ENCODE data around the gene SPHKAP.

DNA sequence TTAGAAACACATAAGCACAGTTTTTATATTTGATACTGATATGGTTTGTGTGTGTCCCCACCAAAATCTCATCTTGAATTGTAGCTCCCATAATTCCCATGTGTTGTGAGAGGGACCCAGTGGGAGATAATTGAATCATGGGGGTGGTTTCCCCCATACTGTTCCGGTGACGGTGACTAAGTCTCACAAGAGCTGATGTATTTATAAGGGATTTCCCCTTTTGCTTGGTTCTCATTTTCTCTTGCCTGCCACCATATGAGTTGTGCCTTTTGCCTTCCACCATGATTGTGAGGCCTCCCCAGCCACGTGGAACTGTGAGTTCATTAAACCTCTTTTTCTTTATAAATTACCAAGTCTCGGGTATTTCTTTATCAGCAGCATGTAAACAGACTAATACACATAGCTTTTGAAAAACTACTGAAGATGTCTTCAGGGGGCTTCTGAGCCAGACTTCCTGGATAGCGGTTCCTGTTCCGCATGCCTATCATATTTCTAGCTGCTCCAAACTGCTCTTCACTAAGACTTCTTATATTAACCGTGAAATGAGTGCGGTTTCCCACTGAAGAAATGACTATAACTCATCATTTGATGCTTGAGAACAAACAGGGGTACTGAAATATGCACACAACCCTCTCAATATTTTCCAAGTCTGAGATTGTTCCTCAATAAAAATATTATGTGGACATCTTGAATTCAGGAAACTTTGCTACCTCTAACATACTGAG is 75.8 kb downstream of the SPHKAP start:
- TF ChIP-seq, protein P1, sequence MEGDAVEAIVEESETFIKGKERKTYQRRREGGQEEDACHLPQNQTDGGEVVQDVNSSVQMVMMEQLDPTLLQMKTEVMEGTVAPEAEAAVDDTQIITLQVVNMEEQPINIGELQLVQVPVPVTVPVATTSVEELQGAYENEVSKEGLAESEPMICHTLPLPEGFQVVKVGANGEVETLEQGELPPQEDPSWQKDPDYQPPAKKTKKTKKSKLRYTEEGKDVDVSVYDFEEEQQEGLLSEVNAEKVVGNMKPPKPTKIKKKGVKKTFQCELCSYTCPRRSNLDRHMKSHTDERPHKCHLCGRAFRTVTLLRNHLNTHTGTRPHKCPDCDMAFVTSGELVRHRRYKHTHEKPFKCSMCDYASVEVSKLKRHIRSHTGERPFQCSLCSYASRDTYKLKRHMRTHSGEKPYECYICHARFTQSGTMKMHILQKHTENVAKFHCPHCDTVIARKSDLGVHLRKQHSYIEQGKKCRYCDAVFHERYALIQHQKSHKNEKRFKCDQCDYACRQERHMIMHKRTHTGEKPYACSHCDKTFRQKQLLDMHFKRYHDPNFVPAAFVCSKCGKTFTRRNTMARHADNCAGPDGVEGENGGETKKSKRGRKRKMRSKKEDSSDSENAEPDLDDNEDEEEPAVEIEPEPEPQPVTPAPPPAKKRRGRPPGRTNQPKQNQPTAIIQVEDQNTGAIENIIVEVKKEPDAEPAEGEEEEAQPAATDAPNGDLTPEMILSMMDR (optimal IDR thresholded peaks at IDR 0.05 in 1 of 3, IDR thresholded peaks at IDR 0.05 in 1 of 3, conservative IDR thresholded peaks at IDR 0.05 in 1 of 3; ENCODE audit: extremely low read depth in 1 of 3, insufficient read depth in 2 of 3, low read length in 3 of 3): no peak
- TF ChIP-seq EZH2 (IDR thresholded peaks at IDR 0.05; ENCODE audit: low read length): no peak

Measured in keratinocyte (primary cell).